ENCODE results near the gene DDO. TPM values are rescaled to one million over a fixed set of nuclear protein-coding genes. Genes with fewer than 3 reads are reported as not detected.

DDO gene
- polyA plus RNA-seq, 3 donors, result 0.30 to 0.89 (median 0.44) TPM

DNA sequence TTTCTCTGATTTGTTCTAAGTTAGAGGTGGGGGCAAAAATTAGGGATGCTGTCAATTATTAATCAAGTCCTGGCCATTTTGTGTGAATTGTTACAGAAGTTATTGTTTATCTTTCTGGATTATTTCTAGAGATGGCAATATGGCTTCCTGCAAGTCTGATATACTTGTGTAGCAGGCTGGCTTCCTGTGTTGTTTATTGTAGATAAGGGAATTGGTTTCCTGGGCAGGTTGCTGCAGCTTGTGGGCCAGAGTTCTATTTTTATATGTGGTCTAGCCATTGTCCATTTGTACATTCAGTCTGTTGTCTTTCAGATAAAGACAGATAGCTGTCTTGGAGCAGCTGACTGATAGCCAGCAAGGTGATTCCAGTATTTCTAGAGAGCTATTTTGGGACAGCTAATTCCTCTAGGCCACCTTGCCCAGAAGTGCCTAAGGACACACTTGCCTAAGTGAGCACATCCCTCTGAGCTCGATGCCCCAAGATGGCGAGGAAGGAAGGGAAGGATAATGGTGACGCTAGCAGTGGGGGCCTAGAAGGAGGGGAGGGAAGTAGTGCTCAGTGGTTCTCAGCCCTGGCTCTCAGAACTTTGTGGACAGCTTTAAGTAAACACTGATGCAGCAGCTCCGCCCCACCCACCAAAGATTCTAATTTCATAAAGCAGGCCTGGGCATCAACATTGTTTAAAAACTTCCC is 25.5 kb downstream of the DDO start:
- no peak for DNase-seq (ENCODE audit: extremely low read depth in 1 of 11, low read depth in 9 of 11, low spot score in 4 of 11)

DNA sequence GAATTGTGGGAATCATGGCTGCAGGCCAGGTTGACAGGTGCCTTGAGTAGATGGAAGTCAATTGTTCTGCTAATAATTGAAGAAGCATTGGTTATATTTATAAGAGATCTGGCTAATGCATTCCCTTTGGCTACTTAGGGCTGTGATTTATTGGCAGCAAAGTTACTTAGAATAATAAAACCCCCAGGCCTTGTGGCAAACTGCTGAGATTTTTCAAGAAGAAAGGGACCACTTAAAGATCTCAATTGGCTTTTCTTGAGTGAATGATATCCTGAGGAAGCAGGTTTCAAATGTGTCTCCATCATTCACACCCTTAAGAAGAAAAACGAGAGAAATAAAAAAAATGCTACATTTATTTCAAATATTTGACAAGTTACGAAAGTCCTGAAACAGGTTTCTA is 27.4 kb downstream of the DDO start:
- no peak for DNase-seq (ENCODE audit: extremely low read depth in 1 of 11, low read depth in 9 of 11, low spot score in 4 of 11)

- no peak for DNase-seq (ENCODE audit: extremely low read depth in 1 of 11, low read depth in 9 of 11, low spot score in 4 of 11)
Measured at GRCh38 chr6:110385458-110385863, 29.9 kb downstream of the DDO start.

DNA sequence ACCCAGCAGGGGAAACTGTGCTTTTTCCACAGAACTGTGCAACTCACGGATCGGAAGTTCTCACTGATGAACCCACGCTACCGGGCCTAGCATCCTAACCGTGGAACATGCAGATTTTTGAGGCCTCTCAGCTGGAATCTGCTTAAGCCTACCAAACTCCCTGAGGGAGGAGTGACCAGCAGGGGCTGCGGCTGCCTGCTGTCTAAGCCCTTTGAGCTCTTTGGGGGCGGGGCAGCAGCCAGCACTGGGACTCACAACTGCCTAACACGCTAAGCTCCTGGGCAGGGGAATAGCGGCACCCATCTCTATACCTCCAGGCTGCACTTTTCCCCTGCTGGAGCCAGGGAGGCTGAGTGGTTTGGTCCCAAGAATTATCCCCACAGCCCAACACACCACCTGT is 36.8 kb downstream of the DDO start:
- DNase-seq (ENCODE audit: extremely low read depth in 1 of 11, low read depth in 9 of 11, low spot score in 4 of 11), result no peak

GRCh38 chr6:110369066-110369465 is 46.3 kb downstream of the DDO start:
- DNase-seq (ENCODE audit: extremely low read depth in 1 of 11, low read depth in 9 of 11, low spot score in 4 of 11), result no peak

GRCh38 chr6:110368284-110368683 is 47.1 kb downstream of the DDO start:
- no peak for DNase-seq (ENCODE audit: extremely low read depth in 1 of 11, low read depth in 9 of 11, low spot score in 4 of 11)

DNA sequence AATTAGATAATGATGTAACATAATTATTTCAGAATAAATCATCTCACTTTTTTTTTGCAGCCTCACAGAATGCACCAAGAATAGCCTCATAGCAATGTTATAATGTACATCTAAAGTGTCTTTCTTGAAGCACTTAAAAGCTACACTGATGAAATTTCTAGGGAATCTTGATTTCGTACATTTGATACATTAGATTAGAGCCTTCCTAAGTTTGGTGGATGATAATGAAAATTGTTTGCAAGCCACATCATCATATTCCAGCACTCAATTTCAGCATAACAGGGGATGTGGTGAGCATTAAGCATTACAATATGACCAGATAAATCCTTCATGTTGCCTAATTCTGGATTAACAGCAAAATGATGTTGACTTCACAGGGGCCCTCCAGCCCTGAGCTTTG is 47.5 kb downstream of the DDO start:
- DNase-seq (ENCODE audit: extremely low read depth in 1 of 11, low read depth in 9 of 11, low spot score in 4 of 11), result no peak

GRCh38 chr6:110366975-110367374 is 48.4 kb downstream of the DDO start:
- no peak for DNase-seq (ENCODE audit: extremely low read depth in 1 of 11, low read depth in 9 of 11, low spot score in 4 of 11)

DNA sequence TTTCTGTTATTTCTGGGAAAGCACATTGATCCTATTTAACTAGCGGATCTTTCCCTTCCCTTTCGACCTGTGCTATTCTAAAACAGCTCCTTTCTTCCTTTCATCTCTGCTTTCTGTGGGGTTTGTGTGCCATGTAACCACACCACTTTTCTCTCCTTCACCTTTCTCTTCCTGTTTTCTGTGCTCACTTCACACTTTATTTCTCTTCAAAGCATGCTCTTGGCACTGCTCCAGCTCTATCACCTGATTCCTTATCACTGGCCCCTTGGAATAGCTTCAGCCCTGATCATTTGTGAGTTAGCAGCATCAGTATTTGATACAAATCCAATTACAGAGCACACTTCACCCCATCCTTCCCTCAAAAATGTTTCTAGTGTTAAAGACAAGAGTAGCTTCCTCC is 49.1 kb downstream of the DDO start:
- no peak for DNase-seq (ENCODE audit: extremely low read depth in 1 of 11, low read depth in 9 of 11, low spot score in 4 of 11)

DNA sequence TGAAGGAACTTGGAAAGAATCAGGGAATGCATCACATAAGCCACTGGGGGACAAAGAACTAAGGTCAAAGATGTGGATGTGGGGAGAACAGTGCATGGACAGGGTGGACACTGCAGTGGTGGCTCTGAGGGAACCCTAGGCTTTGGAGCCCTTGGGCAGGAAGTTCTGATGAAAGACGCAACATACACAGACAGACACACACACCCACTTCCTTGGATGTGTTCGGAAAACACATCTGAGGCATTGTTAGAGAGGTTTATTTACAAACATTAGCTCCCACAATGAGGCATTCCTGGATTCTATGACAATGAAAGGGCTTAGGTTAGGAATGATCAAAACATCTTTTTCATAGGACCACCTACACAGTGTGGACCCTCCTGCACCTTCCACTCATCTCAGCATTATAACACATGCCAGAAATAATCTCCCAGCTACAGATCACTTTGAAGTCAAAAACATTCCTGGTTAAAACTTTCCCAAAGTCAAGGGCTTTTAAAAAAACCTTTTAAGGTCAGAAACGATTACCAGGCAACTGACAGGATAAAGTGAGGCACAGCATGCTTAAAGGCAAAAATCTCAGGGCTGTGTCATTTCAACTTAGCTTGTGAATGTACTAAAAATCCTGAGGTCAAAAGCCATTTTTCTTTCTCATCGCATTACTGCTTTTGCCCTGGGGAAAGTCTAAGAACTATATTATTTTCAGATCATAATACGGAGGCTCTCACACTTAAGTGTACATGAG is 50.8 kb downstream of the DDO start:
- no peak for DNase-seq (ENCODE audit: extremely low read depth in 1 of 11, low read depth in 9 of 11, low spot score in 4 of 11)

- DNase-seq (ENCODE audit: extremely low read depth in 1 of 11, low read depth in 9 of 11, low spot score in 4 of 11), result no peak
Measured at GRCh38 chr6:110363748-110364147, 51.6 kb downstream of the DDO start.

DNA sequence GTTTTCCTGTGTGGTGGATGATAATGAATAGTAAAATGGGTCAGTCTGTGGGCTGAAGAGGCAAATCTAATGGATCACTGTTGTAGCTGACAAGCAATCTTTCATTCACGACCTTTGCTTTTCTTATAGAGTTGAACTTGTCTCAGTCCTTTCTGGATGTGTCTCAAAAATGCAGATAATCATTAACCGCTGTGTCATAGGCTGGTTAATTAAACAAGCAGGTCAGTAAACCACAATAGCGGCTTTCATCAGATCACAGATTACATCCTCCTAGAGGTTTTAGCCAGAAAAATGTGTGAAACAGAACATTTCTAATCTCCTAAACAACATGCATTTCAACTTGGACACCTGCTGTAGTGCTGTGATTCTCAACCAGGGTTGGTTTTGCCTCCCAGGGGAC is 54.7 kb downstream of the DDO start:
- no peak for DNase-seq (ENCODE audit: extremely low read depth in 1 of 11, low read depth in 9 of 11, low spot score in 4 of 11)

DNA sequence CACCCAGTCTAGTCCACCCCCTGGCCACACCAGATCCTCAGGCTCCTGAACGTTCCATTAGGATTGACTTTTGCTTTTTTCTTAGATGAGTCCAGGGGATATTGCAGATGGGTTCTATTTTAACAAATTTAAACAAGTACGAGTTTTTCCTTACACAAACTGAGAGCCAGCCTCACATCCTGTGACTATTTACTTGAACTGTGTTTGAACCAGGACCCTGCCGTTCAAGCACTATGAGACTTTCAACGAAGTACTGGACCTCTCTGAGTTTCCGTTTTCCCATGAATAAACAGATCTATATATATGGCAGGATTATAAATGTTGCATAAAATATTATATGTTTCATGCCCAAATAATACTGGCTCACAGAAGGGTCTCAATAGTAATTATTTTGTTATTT is 55.8 kb downstream of the DDO start:
- DNase-seq (ENCODE audit: extremely low read depth in 1 of 11, low read depth in 9 of 11, low spot score in 4 of 11), result no peak

- no peak for DNase-seq (ENCODE audit: extremely low read depth in 1 of 11, low read depth in 9 of 11, low spot score in 4 of 11)
Measured at GRCh38 chr6:110358553-110359160, 56.7 kb downstream of the DDO start.

- no peak for DNase-seq (ENCODE audit: extremely low read depth in 1 of 11, low read depth in 9 of 11, low spot score in 4 of 11)
Measured at GRCh38 chr6:110357664-110358552, 57.5 kb downstream of the DDO start, which contains the start of gene METTL24. TSS of gene METTL24 (minus strand) at chr6:110358349. CDS start at chr6:110358272, 77 bp downstream.

DNA sequence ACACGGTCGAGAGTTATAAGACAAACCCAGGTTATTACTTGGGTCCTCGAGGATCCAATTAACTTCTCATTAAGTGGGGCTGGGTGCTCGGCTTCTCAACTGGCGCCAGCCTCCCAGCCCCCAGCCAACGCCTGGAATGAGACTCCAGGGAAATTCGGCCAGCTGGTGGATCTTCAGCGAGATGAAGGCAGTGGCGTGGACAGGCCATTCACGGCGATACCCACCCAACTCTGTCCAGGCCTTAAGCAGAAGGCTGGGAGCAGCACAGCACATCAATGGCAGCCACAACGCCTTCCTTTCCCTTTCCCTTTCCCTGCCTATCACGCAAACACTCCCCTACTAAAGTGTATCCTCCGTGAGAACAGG is 58.1 kb downstream of the DDO start:
- no peak for DNase-seq (ENCODE audit: extremely low read depth in 1 of 11, low read depth in 9 of 11, low spot score in 4 of 11)

- no peak for DNase-seq (ENCODE audit: extremely low read depth in 1 of 11, low read depth in 9 of 11, low spot score in 4 of 11)
Measured at GRCh38 chr6:110356778-110357177, 58.6 kb downstream of the DDO start.

DNA sequence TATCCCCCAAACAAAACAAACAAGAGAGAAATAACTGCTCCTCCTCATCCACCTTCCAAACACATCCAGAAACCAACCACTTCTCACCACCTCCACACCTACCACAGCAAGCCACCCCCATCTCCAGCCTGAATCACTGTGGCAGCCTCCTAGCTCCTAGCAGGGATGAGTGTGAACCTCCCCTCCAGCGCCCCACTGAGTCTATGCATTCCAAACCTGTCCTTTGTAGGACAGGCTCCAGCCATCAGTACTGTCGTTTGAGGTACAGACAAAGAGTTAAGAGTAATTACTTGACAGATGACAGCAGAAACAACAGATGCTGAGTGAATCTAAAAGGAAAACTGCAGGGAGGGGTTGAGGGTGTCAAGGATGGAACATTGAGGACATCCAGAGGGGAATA is 59.6 kb downstream of the DDO start:
- no peak for DNase-seq (ENCODE audit: extremely low read depth in 1 of 11, low read depth in 9 of 11, low spot score in 4 of 11)

DNA sequence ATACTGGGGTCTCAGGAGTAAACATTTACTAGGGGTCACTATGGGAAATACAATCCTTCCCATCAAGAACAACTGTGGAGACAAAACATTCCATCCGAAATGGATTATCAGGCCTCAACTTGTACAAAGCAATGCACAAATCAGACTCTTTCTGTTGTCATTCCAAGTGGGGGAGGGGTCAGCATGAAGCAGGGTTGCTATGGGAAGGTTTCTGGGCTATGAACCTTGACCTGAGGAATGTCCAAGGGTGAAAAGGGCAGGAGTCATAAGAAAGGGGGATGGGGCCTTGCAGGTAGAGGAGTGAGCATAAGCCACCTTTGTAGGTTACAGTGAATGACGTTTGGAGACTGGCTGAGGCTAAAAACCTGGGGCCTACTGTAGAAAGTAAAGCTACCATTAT is 60.4 kb downstream of the DDO start:
- DNase-seq (ENCODE audit: extremely low read depth in 1 of 11, low read depth in 9 of 11, low spot score in 4 of 11), result no peak

GRCh38 chr6:110354153-110354552 is 61.2 kb downstream of the DDO start:
- DNase-seq (ENCODE audit: extremely low read depth in 1 of 11, low read depth in 9 of 11, low spot score in 4 of 11), result no peak

All from renal cortex interstitium (tissue), 11 donors.